CD14-positive monocyte (primary cell): ENCODE results near the gene ZFAND2B. TPM values are rescaled to one million over a fixed set of nuclear protein-coding genes. Genes with fewer than 3 reads are reported as not detected.

ENCODE experiments used
- DNase-seq, 3 donors: peaks; one replicate each; pipeline ENCODE4 v3.0.0-alpha.2; 2011 to 2022
- H2AFZ ChIP-seq: 2 replicates; pipeline ENCODE4 v1.6.0; 2012; ENCODE audit warnings: mild to moderate bottlenecking, low read depth, low read length, inconsistent platforms; ENCODE audit not compliant: insufficient read depth, poor library complexity, severe bottlenecking
- H3K27ac ChIP-seq, 2 donors: 1 replicate in 1 of 2; 2 replicates in 1 of 2; pipeline ENCODE4 v1.5.1; 2012 to 2013; ENCODE audit warnings: low read length in 2 of 2, control low read depth in 1 of 2, inconsistent platforms in 1 of 2, low read depth in 1 of 2, mild to moderate bottlenecking in 1 of 2
- H3K27me3 ChIP-seq, 2 donors: one replicate each; pipeline versions ENCODE4 v1.6.0 to v1.6.1; 2011 to 2013; ENCODE audit warnings: low read length in 2 of 2; ENCODE audit not compliant: control insufficient read depth in 2 of 2, insufficient read depth in 2 of 2
- H3K36me3 ChIP-seq, 2 donors: replicated peaks in 1 of 2; 1 replicate in 1 of 2; 2 replicates in 1 of 2; pipeline versions ENCODE4 v1.5.1 to v1.6.1; 2012 to 2013; ENCODE audit warnings: low read length in 2 of 2, control low read depth in 1 of 2, inconsistent platforms in 1 of 2, mild to moderate bottlenecking in 1 of 2; ENCODE audit not compliant: insufficient read depth in 2 of 2, control insufficient read depth in 1 of 2
- H3K4me1 ChIP-seq, 2 donors: 1 replicate in 1 of 2; 2 replicates in 1 of 2; pipeline versions ENCODE4 v1.5.1 to v1.6.1; 2012 to 2013; ENCODE audit warnings: low read length in 2 of 2, control low read depth in 1 of 2, inconsistent platforms in 1 of 2, mild to moderate bottlenecking in 1 of 2, moderate library complexity in 1 of 2; ENCODE audit not compliant: insufficient read depth in 2 of 2, control insufficient read depth in 1 of 2
- H3K4me2 ChIP-seq: replicated peaks from 2 replicates; pipeline ENCODE3; 2012; ENCODE audit warnings: low read length, moderate library complexity, mild to moderate bottlenecking; ENCODE audit not compliant: poor library complexity, severe bottlenecking; ENCODE audit errors: extremely low read depth
- H3K4me3 ChIP-seq, 3 experiments: fragments of 200-600 bp in 1 of 3; sonication (generic) in 1 of 3; replicated peaks in 1 of 3; 1 replicate in 2 of 3; 2 replicates in 1 of 3; pipeline ENCODE4 v1.5.1; 2011 to 2013; ENCODE audit warnings: low read length in 3 of 3, mild to moderate bottlenecking in 3 of 3, control low read depth in 2 of 3, low read depth in 2 of 3, inconsistent platforms in 1 of 3, moderate library complexity in 1 of 3
- H3K79me2 ChIP-seq: 2 replicates; pipeline ENCODE4 v1.6.0; 2012; ENCODE audit warnings: mild to moderate bottlenecking, control low read depth, inconsistent platforms, low read length, moderate library complexity; ENCODE audit not compliant: insufficient read depth
- H3K9ac ChIP-seq: 2 replicates; pipeline ENCODE4 v1.6.0; 2017; ENCODE audit warnings: low read length, mild to moderate bottlenecking; ENCODE audit not compliant: insufficient read depth, poor library complexity, severe bottlenecking
- H3K9me3 ChIP-seq, 2 donors: replicated peaks in 1 of 2; 1 replicate in 1 of 2; 2 replicates in 1 of 2; pipeline versions ENCODE4 v1.5.1 to v1.6.1; 2012 to 2013; ENCODE audit warnings: low read length in 2 of 2, control low read depth in 1 of 2; ENCODE audit not compliant: control insufficient read depth in 1 of 2, insufficient read depth in 1 of 2
- H4K20me1 ChIP-seq: 2 replicates; pipeline ENCODE4 v1.6.0; 2012; ENCODE audit warnings: mild to moderate bottlenecking, low read length, control low read depth, moderate library complexity; ENCODE audit not compliant: insufficient read depth
- H3K27ac Mint-ChIP-seq, 7 donors: one replicate each; pipeline ENCODE4 v1.8.0; 2020; ENCODE audit warnings: mild to moderate bottlenecking in 7 of 7, mixed read lengths in 7 of 7, moderate library complexity in 6 of 7, inconsistent platforms in 2 of 7
- H3K27me3 Mint-ChIP-seq, 3 donors: one replicate each; pipeline ENCODE4 v1.8.0; 2021 to 2022; ENCODE audit warnings: low read depth in 3 of 3, mild to moderate bottlenecking in 3 of 3, mixed read lengths in 3 of 3, moderate library complexity in 3 of 3, inconsistent platforms in 1 of 3
- H3K36me3 Mint-ChIP-seq, 2 donors: one replicate each; pipeline ENCODE4 v1.8.0; 2020; ENCODE audit warnings: mixed read lengths in 2 of 2, inconsistent platforms in 1 of 2, mild to moderate bottlenecking in 1 of 2
- H3K4me1 Mint-ChIP-seq: one replicate; pipeline ENCODE4 v1.8.0; 2020; ENCODE audit warnings: mild to moderate bottlenecking, mixed read lengths
- H3K4me3 Mint-ChIP-seq, 2 donors: one replicate each; pipeline ENCODE4 v1.8.0; 2020; ENCODE audit warnings: mild to moderate bottlenecking in 2 of 2, mixed read lengths in 2 of 2, moderate library complexity in 1 of 2
- H3K9me3 Mint-ChIP-seq, 7 donors: one replicate each; pipeline ENCODE4 v1.8.0; 2020 to 2022; ENCODE audit warnings: mixed read lengths in 7 of 7, mild to moderate bottlenecking in 6 of 7, moderate library complexity in 6 of 7, inconsistent platforms in 2 of 7
- CTCF ChIP-seq: fragments of 200-600 bp; IDR thresholded peaks from one replicate; pipeline ENCODE4 v1.8.0; 2022; ENCODE audit warnings: antibody characterized with exemption, mild to moderate bottlenecking
- WGBS: methylation state at CpG from one replicate; pipeline ENCODE4 v1.1.5; 2013; ENCODE audit warnings: missing lambda C conversion rate; ENCODE audit not compliant: insufficient coverage; 5-methylcytosine and 5-hydroxymethylcytosine counted together
- intact Hi-C, 2 donors: fragments of 100-400 bp; cut with micrococcal nuclease; formaldehyde crosslinking; loops; one replicate each; pipeline versions ENCODE4 v1.15.0 to v1.15.1; 2023
- polyA plus RNA-seq, 3 donors: library from polyadenylated mRNA; depleted of rRNA in 1 of 3; unstranded in 2 of 3; stranded (reverse) in 1 of 3; fragments of 300-500 nt in 2 of 3; fragments of >200 nt in 1 of 3; fragmentation: Illumina TruSeq in 2 of 3; gene quantifications; 1 replicate in 2 of 3; 2 replicates in 1 of 3; pipeline ENCODE4 v1.2.3, GENCODE V29; 2012 to 2021

ZFAND2B gene
- polyA plus RNA-seq, 3 donors, result 45.7 to 98.9 (median 53.2) TPM

GRCh38 chr2:219171231-219171651 lies 35.3 kb upstream of the ZFAND2B start:
- H3K4me1 Mint-ChIP-seq, result peaks cover 37% of the 10 kb centered on the region

More at GRCh38 chr2:219171231-219171651, 35.3 kb upstream of the ZFAND2B start:
- Mint-ChIP-seq H3K27ac (peak overlapping the region in 4 of 7 donors; percentile 48 to 84 (median 73)), H3K27me3 (peaks cover 0 to 4% (median 2%) of the 10 kb centered on the region in 3 donors), H3K4me3 (no peak overlapping the region), H3K36me3 (peaks cover 44 to 59% of the 10 kb centered on the region in 2 donors), H3K9me3 (no peaks in the 10 kb centered on the region)
- H2AFZ ChIP-seq, result no peak overlapping the region
- H3K27ac ChIP-seq, result peak overlapping the region; percentile 18 to 66
- peak in 2 of 3 donors; percentile 33 to 54 for DNase-seq
- H3K9ac ChIP-seq, result no peak overlapping the region
- no peaks in the 10 kb centered on the region for H3K9me3 ChIP-seq
- no peak overlapping the region for H3K4me2 ChIP-seq
- no peaks in the 10 kb centered on the region for H3K27me3 ChIP-seq
- 81% methylated on average over 5 of the region's 6 CpGs for WGBS
- peak; percentile 87 for TF ChIP-seq CTCF
- H3K4me1 ChIP-seq, result peaks cover 12 to 21% of the 10 kb centered on the region in 2 donors
- peaks cover 34 to 45% of the 10 kb centered on the region in 2 donors for H3K36me3 ChIP-seq
- H3K79me2 ChIP-seq, result peaks cover 25% of the 10 kb centered on the region
- peaks cover 48% of the 10 kb centered on the region for H4K20me1 ChIP-seq
- no peak overlapping the region for H3K4me3 ChIP-seq
- intact Hi-C loops, result loop anchor here (2.0 to 10.0 kb wide), 2 partner anchors 40 to 434 kb away; no protein-coding TSS in a partner anchor
